ENCODE results near the gene CDR2. TPM values are rescaled to one million over a fixed set of nuclear protein-coding genes. Genes with fewer than 3 reads are reported as not detected.

Gene CDR2
- 10 to 100 TPM in 1 of 4 donors, 1 to 10 TPM in 3; 6.6 to 21.4 (median 8.7) TPM for total RNA-seq

- Histone ChIP-seq H3K27ac (peak within 1 kb of the TSS; percentile 84 to 93 (median 90)), H3K27me3 (peaks cover 0 to 3% (median 0%) of the 10 kb centered on the region in 4 donors), H3K36me3 (no peaks in the 10 kb centered on the region), H3K9me3 (no peaks in the 10 kb centered on the region), H3K4me1 (peaks cover 7 to 57% (median 26%) of the 10 kb centered on the region in 3 donors), H3K4me3 (peak within 1 kb of the TSS; percentile 68 to 85 (median 74))
- TF ChIP-seq CTCF (IDR thresholded peaks at IDR 0.05) (peak in 1 of 6 experiments; percentile 6), POLR2A (IDR thresholded peaks at IDR 0.05) (peak in 3 of 4 donors; percentile 66 to 96 (median 88))
- intact Hi-C loops (cut with DNase I), result no loop called here
- 0 to 2% methylated on average over 14 to 16 of the region's 96 CpGs for WGBS, 2 donors
- peak; percentile 83 for DNase-seq
Observed at GRCh38 chr16:22374311-22375116, at the start of gene CDR2. CDR2 (minus strand) TSS chr16:22374619; CDS start chr16:22374309, 310 bp downstream.

- Histone ChIP-seq H3K4me1 (peaks cover 12 to 28% (median 20%) of the 10 kb centered on the region in 3 donors), H3K36me3 (peaks cover 3 to 76% (median 8%) of the 10 kb centered on the region in 3 donors), H3K27ac (peak overlapping the region in 3 of 4 donors; percentile 83 to 89 (median 87)), H3K9me3 (no peaks in the 10 kb centered on the region), H3K4me3 (peak overlapping the region in 1 of 4 donors; percentile 48), H3K27me3 (no peaks in the 10 kb centered on the region)
- TF ChIP-seq POLR2A (IDR thresholded peaks at IDR 0.05), result no peak
- TF ChIP-seq CTCF (IDR thresholded peaks at IDR 0.05), result no peak
- DNase-seq, result no peak
- intact Hi-C loops (cut with DNase I), result no loop called here
- WGBS, 2 donors, result 78 to 87% methylated on average over 12 of the region's 12 CpGs
Observed at GRCh38 chr16:22423716-22424115, 49.3 kb upstream of the CDR2 start.

- Histone ChIP-seq H3K9me3 (no peaks in the 10 kb centered on the region), H3K4me3 (no peak overlapping the region), H3K36me3 (peaks cover 0 to 60% (median 4%) of the 10 kb centered on the region in 3 donors), H3K27me3 (no peaks in the 10 kb centered on the region), H3K27ac (no peak overlapping the region), H3K4me1 (peaks cover 12 to 27% (median 20%) of the 10 kb centered on the region in 3 donors)
- DNase-seq, result no peak
- TF ChIP-seq CTCF (IDR thresholded peaks at IDR 0.05) (no peak), POLR2A (IDR thresholded peaks at IDR 0.05) (no peak)
- intact Hi-C loops (cut with DNase I), result no loop called here
- WGBS, 2 donors, result 94 to 95% methylated on average over 14 of the region's 14 CpGs
Observed at GRCh38 chr16:22421136-22421535, 46.7 kb upstream of the CDR2 start.

GRCh38 chr16:22420606-22421135 is 46.3 kb upstream of the CDR2 start:
- peaks cover 0 to 55% (median 4%) of the 10 kb centered on the region in 3 donors for H3K36me3 ChIP-seq
- DNase-seq, result no peak
- H3K4me3 ChIP-seq, result no peak overlapping the region
- H3K9me3 ChIP-seq, result no peaks in the 10 kb centered on the region
- TF ChIP-seq POLR2A (IDR thresholded peaks at IDR 0.05) (no peak), CTCF (IDR thresholded peaks at IDR 0.05) (no peak)
- H3K27me3 ChIP-seq, result no peaks in the 10 kb centered on the region
- WGBS, 2 donors, result 95 to 98% methylated on average over 10 to 14 of the region's 18 CpGs
- no peak overlapping the region for H3K27ac ChIP-seq
- intact Hi-C loops (cut with DNase I), result no loop called here
- peaks cover 12 to 23% (median 20%) of the 10 kb centered on the region in 3 donors for H3K4me1 ChIP-seq

- WGBS, 2 donors, result 94 to 96% methylated on average over 10 to 11 of the region's 11 CpGs
Observed at GRCh38 chr16:22419908-22420307, 45.5 kb upstream of the CDR2 start.

More at GRCh38 chr16:22419908-22420307, 45.5 kb upstream of the CDR2 start:
- Histone ChIP-seq H3K9me3 (no peaks in the 10 kb centered on the region), H3K27ac (no peak overlapping the region), H3K36me3 (peaks cover 0 to 51% (median 4%) of the 10 kb centered on the region in 3 donors), H3K4me1 (peaks cover 6 to 15% (median 13%) of the 10 kb centered on the region in 3 donors), H3K27me3 (no peaks in the 10 kb centered on the region), H3K4me3 (no peak overlapping the region)
- TF ChIP-seq POLR2A (IDR thresholded peaks at IDR 0.05), result no peak
- TF ChIP-seq CTCF (IDR thresholded peaks at IDR 0.05), result no peak
- intact Hi-C loops (cut with DNase I), result no loop called here
- DNase-seq, result no peak

Data from esophagus squamous epithelium (tissue), 5 donors.